Keratinocyte (primary cell): ENCODE results near the gene PLCL1. TPM values are rescaled to one million over a fixed set of nuclear protein-coding genes. Genes with fewer than 3 reads are reported as not detected.

Experiments used
- DNase-seq: peaks from one replicate; pipeline ENCODE4 v3.0.0-alpha.2; 2011; ENCODE audit warnings: low read depth, missing footprints, low spot score
- FAIRE-seq: peaks from 2 replicates; lab custom pipeline; 2011; peaks lifted over from hg19 to GRCh38; lab: Jason Lieb, UNC
- H2AFZ ChIP-seq: 2 replicates; pipeline ENCODE4 v1.6.0; 2012; ENCODE audit warnings: low read length, control low read depth, inconsistent platforms; ENCODE audit not compliant: control insufficient read depth
- H3K27ac ChIP-seq: 2 replicates; pipeline ENCODE4 v1.5.1; 2011; ENCODE audit warnings: low read length; ENCODE audit not compliant: control insufficient read depth, insufficient read depth
- H3K27me3 ChIP-seq: 3 replicates; pipeline ENCODE4 v1.6.0; 2011; ENCODE audit warnings: low read length; ENCODE audit not compliant: control insufficient read depth, insufficient read depth; ENCODE audit errors: extremely low read depth
- H3K36me3 ChIP-seq, 2 experiments: 2 replicates in 1 of 2; 3 replicates in 1 of 2; pipeline ENCODE4 v1.5.1; 2011; ENCODE audit warnings: low read length in 2 of 2, mild to moderate bottlenecking in 1 of 2; ENCODE audit not compliant: control insufficient read depth in 2 of 2, insufficient read depth in 2 of 2; ENCODE audit errors: extremely low read depth in 1 of 2
- H3K4me1 ChIP-seq: 3 replicates; pipeline ENCODE4 v1.5.1; 2011; ENCODE audit warnings: low read length; ENCODE audit not compliant: control insufficient read depth, insufficient read depth; ENCODE audit errors: extremely low read depth
- H3K4me2 ChIP-seq: 3 replicates; pipeline ENCODE4 v1.6.0; 2011; ENCODE audit warnings: low read depth, low read length; ENCODE audit not compliant: control insufficient read depth, insufficient read depth; ENCODE audit errors: extremely low read depth
- H3K4me3 ChIP-seq, 3 experiments: fragments of 200-600 bp in 1 of 3; sonication (generic) in 1 of 3; 2 replicates in 2 of 3; 3 replicates in 1 of 3; pipeline ENCODE4 v1.5.1; 2011 to 2016; ENCODE audit warnings: low read length in 3 of 3, mild to moderate bottlenecking in 3 of 3, control low read depth in 2 of 3, inconsistent platforms in 1 of 3, low read depth in 1 of 3, mixed read lengths in 1 of 3, mixed run types in 1 of 3, moderate library complexity in 1 of 3; ENCODE audit not compliant: control insufficient read depth in 2 of 3, insufficient read depth in 2 of 3; ENCODE audit errors: extremely low read depth in 1 of 3
- H3K79me2 ChIP-seq: 2 replicates; pipeline ENCODE4 v1.6.0; 2012; ENCODE audit warnings: low read length; ENCODE audit not compliant: control insufficient read depth, insufficient read depth
- H3K9ac ChIP-seq: 3 replicates; pipeline ENCODE4 v1.6.0; 2011; ENCODE audit warnings: low read length; ENCODE audit not compliant: control insufficient read depth, insufficient read depth; ENCODE audit errors: extremely low read depth
- H3K9me1 ChIP-seq: 3 replicates; pipeline ENCODE4 v1.6.0; 2011; ENCODE audit warnings: low read length; ENCODE audit not compliant: control insufficient read depth, insufficient read depth; ENCODE audit errors: extremely low read depth
- H3K9me3 ChIP-seq: 2 replicates; pipeline ENCODE4 v1.5.1; 2012; ENCODE audit warnings: low read depth, low read length; ENCODE audit not compliant: control insufficient read depth
- H4K20me1 ChIP-seq: 3 replicates; pipeline ENCODE4 v1.6.0; 2011; ENCODE audit warnings: low read length; ENCODE audit not compliant: control insufficient read depth, insufficient read depth; ENCODE audit errors: extremely low read depth
- EZH2 ChIP-seq: IDR thresholded peaks from one replicate; pipeline ENCODE4 v1.6.1; 2012; ENCODE audit warnings: inconsistent platforms, mild to moderate bottlenecking, low read length, moderate library complexity
- dilution Hi-C: fragments of 300-500 bp; cut with MboI; formaldehyde crosslinking; loops from one replicate; pipeline ENCODE4 v1.7.0; 2020; ENCODE audit warnings: low sequenced_read_pairs; ENCODE audit not compliant: extremely low pct_ligation_motif_present
- polyA plus RNA-seq, 5 experiments: library from polyadenylated mRNA; depleted of rRNA in 3 of 5; stranded (reverse) in 3 of 5; stranded (forward) in 1 of 5; unstranded in 1 of 5; fragments of >200 nt; gene quantifications; 1 replicate in 1 of 5; 2 replicates in 3 of 5; 3 replicates in 1 of 5; pipeline versions ENCODE4 v1.2.1 to v1.2.3, GENCODE V29; 2011 to 2012; ENCODE audit warnings: missing spikeins in 2 of 5, low read depth in 1 of 5, low replicate concordance in 1 of 5
- TF ChIP-seq, protein P1 (sequence below), 3 experiments: IDR thresholded peaks in 1 of 3; conservative IDR thresholded peaks in 1 of 3; optimal IDR thresholded peaks in 1 of 3; 2 replicates in 2 of 3; 3 replicates in 1 of 3; pipeline versions ENCODE3 to v1.5.1; 2011; ENCODE audit warnings: low read length in 3 of 3, mild to moderate bottlenecking in 3 of 3, moderate library complexity in 2 of 3, control low read depth in 1 of 3, inconsistent platforms in 1 of 3; ENCODE audit not compliant: insufficient read depth in 2 of 3; ENCODE audit errors: extremely low read depth in 1 of 3

Gene PLCL1
- polyA plus RNA-seq, 1 donor (not counting 4 experiments of a cell fraction or from before 2014, with no cell fraction given): 0.01 TPM

DNA sequence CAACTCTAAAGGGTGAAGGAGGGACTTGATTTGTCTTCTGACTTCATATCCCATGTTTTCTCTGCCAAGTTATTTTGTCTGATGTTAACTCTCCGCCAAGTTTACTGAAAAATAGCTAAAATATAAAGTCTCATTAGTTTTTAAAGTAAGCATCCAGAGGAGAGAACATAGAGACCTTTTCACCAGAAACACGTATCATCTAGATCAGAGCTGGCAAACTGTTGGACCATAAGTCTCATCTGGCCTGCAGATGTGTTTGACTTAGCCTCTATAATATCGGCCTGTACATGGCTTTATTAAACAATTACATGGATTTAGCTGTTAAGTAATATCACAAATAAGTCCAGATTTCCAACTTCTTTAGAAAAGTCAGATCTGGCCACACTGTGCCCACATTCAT lies 182.6 kb downstream of the PLCL1 start:
- Histone ChIP-seq H3K36me3 (no peaks in the 10 kb centered on the region), H2AFZ (no peak overlapping the region), H3K9ac (no peak overlapping the region), H3K4me2 (no peak overlapping the region), H3K27me3 (no peaks in the 10 kb centered on the region), H3K4me3 (no peak overlapping the region), H3K9me3 (no peaks in the 10 kb centered on the region), H3K27ac (no peak overlapping the region), H3K4me1 (no peaks in the 10 kb centered on the region), H3K9me1 (no peaks in the 10 kb centered on the region), H4K20me1 (no peaks in the 10 kb centered on the region), H3K79me2 (no peaks in the 10 kb centered on the region)
- no peak for TF ChIP-seq EZH2
- TF ChIP-seq, protein P1, sequence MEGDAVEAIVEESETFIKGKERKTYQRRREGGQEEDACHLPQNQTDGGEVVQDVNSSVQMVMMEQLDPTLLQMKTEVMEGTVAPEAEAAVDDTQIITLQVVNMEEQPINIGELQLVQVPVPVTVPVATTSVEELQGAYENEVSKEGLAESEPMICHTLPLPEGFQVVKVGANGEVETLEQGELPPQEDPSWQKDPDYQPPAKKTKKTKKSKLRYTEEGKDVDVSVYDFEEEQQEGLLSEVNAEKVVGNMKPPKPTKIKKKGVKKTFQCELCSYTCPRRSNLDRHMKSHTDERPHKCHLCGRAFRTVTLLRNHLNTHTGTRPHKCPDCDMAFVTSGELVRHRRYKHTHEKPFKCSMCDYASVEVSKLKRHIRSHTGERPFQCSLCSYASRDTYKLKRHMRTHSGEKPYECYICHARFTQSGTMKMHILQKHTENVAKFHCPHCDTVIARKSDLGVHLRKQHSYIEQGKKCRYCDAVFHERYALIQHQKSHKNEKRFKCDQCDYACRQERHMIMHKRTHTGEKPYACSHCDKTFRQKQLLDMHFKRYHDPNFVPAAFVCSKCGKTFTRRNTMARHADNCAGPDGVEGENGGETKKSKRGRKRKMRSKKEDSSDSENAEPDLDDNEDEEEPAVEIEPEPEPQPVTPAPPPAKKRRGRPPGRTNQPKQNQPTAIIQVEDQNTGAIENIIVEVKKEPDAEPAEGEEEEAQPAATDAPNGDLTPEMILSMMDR (optimal IDR thresholded peaks at IDR 0.05 in 1 of 3, IDR thresholded peaks at IDR 0.05 in 1 of 3, conservative IDR thresholded peaks at IDR 0.05 in 1 of 3; ENCODE audit: extremely low read depth in 1 of 3, insufficient read depth in 2 of 3, low read length in 3 of 3): no peak
- FAIRE-seq: no peak
- dilution Hi-C loops: no loop called here
- no peak for DNase-seq

DNA sequence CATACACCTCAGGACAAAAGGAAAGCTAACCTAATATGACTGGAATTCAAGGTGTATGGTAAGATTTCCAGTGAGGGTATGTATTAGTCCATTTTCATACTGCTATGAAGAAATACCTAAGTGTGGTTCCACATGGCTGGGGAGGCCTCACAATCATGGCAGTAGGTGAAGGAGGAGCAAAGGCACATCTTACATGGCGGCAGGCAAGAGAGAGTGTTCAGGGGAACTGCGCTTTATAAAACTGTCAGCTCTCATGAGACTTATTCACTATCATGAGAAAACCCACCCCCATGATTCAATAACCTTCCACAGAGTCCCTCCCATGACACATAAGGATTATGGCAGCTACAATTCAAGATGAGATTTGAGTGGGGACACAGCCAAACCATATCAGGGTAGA lies 186.0 kb downstream of the PLCL1 start:
- FAIRE-seq (no peak), DNase-seq (no peak)
- dilution Hi-C loops: no loop called here
- H3K9me1 ChIP-seq: no peaks in the 10 kb centered on the region
- no peak overlapping the region for H3K4me2 ChIP-seq
- H3K9me3 ChIP-seq: no peaks in the 10 kb centered on the region
- no peak overlapping the region for H3K27ac ChIP-seq
- H3K27me3 ChIP-seq: no peaks in the 10 kb centered on the region
- TF ChIP-seq, protein P1 (optimal IDR thresholded peaks at IDR 0.05 in 1 of 3, IDR thresholded peaks at IDR 0.05 in 1 of 3, conservative IDR thresholded peaks at IDR 0.05 in 1 of 3; ENCODE audit: extremely low read depth in 1 of 3, insufficient read depth in 2 of 3, low read length in 3 of 3): no peak
- TF ChIP-seq EZH2: no peak
- no peak overlapping the region for H3K9ac ChIP-seq
- H3K4me3 ChIP-seq: no peak overlapping the region
- H3K36me3 ChIP-seq: no peaks in the 10 kb centered on the region
- H2AFZ ChIP-seq: no peak overlapping the region
- no peaks in the 10 kb centered on the region for H3K79me2 ChIP-seq
- no peaks in the 10 kb centered on the region for H3K4me1 ChIP-seq
- H4K20me1 ChIP-seq: no peaks in the 10 kb centered on the region
